ENCODE data around the gene GLIS2. TPM values are rescaled to one million over a fixed set of nuclear protein-coding genes. Genes with fewer than 3 reads are reported as not detected.

GLIS2 gene
- total RNA-seq, 4 donors from 2014 or later, result 5.7 to 26.9 (median 7.9) TPM

DNA sequence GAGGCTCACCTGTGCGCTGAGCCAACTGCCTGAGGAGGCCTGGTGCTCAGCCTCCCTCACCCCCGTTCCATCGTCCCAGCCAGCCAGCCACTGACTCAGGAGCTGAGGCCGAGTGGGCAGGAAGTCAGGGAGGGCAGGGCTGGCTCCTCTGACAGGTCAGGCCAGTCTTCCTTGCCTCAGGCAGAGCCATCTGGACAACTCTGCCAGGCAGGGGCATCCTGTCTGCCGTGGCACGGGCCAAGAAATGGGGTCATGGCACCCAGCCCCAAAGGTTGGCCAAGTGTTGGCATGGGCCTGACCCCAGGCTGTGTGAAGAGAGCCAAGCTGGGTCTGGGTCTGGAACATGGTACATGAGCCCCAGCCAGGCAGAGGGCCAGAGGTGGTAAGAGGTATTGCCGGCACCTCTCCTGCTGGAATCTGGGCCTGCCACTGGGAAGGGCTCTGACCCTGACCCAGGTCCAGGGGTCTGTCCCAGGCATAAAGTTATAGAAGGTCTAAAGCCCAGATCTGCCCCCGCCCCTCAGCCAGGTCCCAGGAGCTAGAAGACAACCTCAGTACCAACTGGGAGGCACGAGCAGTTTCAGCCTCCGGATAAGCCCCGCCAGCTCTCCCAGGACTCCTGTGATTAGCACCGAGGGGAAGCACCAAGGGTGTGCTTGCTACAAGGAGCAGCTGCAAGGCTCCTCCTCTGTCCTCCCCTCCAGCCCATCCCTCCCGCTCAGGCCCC, 53.3 kb downstream of the GLIS2 start:
- Histone ChIP-seq H3K4me3 (no peak overlapping the region), H3K9me3 (no peaks in the 10 kb centered on the region), H3K4me1 (peaks cover 0 to 48% (median 27%) of the 10 kb centered on the region in 3 donors), H3K27ac (no peak overlapping the region), H3K27me3 (no peaks in the 10 kb centered on the region), H3K36me3 (peaks cover 0 to 16% of the 10 kb centered on the region in 2 donors)
- ATAC-seq, result no peak
- WGBS, 2 donors (ENCODE audit: low coverage in 1 of 2), result no CpG with 5 or more reads among the region's 13 CpGs
- TF ChIP-seq EP300 (IDR thresholded peaks at IDR 0.05) (no peak), POLR2AphosphoS5 (IDR thresholded peaks at IDR 0.05) (no peak), POLR2A (IDR thresholded peaks at IDR 0.05) (no peak)
- TF ChIP-seq, protein P1, sequence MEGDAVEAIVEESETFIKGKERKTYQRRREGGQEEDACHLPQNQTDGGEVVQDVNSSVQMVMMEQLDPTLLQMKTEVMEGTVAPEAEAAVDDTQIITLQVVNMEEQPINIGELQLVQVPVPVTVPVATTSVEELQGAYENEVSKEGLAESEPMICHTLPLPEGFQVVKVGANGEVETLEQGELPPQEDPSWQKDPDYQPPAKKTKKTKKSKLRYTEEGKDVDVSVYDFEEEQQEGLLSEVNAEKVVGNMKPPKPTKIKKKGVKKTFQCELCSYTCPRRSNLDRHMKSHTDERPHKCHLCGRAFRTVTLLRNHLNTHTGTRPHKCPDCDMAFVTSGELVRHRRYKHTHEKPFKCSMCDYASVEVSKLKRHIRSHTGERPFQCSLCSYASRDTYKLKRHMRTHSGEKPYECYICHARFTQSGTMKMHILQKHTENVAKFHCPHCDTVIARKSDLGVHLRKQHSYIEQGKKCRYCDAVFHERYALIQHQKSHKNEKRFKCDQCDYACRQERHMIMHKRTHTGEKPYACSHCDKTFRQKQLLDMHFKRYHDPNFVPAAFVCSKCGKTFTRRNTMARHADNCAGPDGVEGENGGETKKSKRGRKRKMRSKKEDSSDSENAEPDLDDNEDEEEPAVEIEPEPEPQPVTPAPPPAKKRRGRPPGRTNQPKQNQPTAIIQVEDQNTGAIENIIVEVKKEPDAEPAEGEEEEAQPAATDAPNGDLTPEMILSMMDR (IDR thresholded peaks at IDR 0.05), result no peak

DNA sequence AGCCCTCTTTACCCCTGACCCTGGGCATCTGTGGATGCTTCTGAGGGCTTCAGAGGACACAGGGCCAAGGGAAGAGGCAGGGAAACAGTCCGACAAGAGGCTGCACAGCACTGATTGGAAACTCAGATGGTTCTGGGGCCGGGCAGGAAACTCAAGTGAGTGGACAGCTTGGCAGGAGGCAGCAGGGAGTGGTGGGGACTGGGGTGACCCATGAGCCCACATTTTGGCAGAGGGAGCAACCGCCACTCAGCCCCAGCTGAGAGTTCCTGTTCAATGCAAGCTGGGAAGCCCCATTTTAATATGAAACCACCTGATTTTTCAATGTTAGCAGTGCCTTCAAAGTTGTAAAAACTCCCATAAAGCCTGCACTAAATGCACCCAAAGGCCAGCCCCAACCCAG, 54.3 kb downstream of the GLIS2 start:
- H3K4me3 ChIP-seq, result no peak overlapping the region
- 33% methylated on average over 1 of the region's 3 CpGs; no CpG with 5 or more reads in 1 of the 2 donors for WGBS, 2 donors (ENCODE audit: low coverage in 1 of 2)
- peaks cover 0 to 58% (median 37%) of the 10 kb centered on the region in 3 donors for H3K4me1 ChIP-seq

DNA sequence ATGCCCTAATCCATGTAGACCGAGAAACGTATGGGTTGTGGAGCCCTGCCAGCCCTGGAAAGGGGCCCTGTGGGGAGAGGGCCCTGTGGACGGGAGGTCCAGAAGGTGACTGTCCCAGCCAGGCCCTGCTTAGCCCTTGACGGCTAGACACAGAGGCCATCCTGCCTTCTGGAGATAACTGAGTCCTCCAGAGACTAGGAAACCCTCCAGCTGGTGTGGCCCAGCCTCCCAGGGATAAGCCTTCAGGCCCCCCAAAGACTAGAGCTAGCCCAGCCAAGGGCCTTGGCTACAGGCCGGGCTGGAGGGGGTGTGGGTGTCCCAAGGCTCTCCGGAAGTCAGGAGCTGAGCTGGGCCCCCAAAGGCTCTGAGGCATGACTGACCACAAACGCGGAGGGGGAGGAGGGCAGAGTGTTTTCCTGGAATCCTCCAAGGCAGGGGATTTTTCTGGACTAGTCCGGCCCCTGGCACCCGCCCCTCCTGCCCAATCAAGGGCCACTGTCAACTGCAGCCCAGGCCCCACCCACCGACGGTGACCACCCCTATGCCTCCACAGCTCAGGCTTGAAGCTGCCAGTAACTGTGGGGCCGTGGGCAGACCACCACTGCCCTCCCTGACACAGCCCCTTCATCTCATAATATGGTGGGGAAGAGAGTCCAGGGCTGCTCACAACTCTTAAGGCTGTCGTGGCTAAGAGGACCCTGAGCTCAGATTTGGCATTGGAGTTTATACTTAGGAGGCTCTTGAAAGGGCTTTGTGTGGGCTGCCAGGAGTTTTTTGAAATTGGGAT, 54.9 kb downstream of the GLIS2 start:
- ATAC-seq, result peak; percentile 20
- peak overlapping the region in 1 of 2 donors; percentile 83 for H3K4me3 ChIP-seq

More for the DNA sequence above, 54.3 kb downstream of the GLIS2 start:
- no peaks in the 10 kb centered on the region for H3K9me3 ChIP-seq
- TF ChIP-seq, protein P1 (IDR thresholded peaks at IDR 0.05), result no peak
- no peak for TF ChIP-seq POLR2AphosphoS5 (IDR thresholded peaks at IDR 0.05)
- TF ChIP-seq EP300 (IDR thresholded peaks at IDR 0.05), result no peak
- TF ChIP-seq POLR2A (IDR thresholded peaks at IDR 0.05), result no peak
- no peaks in the 10 kb centered on the region for H3K27me3 ChIP-seq
- H3K27ac ChIP-seq, result peak overlapping the region in 3 of 4 donors; percentile 88 to 91 (median 89)
- H3K36me3 ChIP-seq, result peaks cover 0 to 6% of the 10 kb centered on the region in 2 donors
- ATAC-seq, result no peak

DNA sequence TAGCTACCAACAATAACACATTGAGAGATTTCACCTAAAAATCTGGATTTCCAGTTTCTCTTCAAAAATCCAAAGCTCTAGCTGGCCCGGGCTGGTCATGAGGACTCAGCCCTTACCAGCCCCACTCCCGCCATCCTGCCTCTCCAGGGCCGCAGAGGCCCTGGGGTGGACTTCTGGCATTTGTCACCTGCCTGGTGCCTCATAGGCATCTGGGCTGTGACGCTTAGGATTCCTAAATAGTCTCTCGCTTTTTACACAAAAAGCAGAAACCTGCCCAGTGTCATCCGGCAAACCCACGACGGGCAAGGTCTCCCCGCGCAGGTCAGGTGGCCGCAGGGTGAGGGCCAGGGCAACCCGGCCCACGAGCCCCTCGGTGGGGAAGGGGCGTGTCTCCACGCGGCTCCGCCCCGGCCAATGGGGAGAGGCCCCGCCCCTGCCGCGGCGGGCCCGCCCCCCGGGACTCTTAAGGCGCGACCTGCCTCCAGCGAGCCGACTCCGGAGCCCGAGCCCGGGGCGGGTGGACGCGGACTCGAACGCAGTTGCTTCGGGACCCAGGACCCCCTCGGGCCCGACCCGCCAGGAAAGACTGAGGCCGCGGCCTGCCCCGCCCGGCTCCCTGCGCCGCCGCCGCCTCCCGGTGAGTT, 55.6 kb downstream of the GLIS2 start, which contains the start of gene VASN:
Gene VASN (plus strand): TSS at position 492 of the 644 bp plus-strand sequence. CDS start 9,030 bp downstream, outside the sequence.
- Histone ChIP-seq H3K27me3 (no peaks in the 10 kb centered on the region), H3K27ac (peak within 1 kb of the TSS; percentile 19 to 91 (median 88)), H3K4me1 (peaks cover 2 to 71% (median 50%) of the 10 kb centered on the region in 3 donors), H3K9me3 (no peaks in the 10 kb centered on the region), H3K36me3 (no peaks in the 10 kb centered on the region), H3K4me3 (peak within 1 kb of the TSS; percentile 50 to 83)
- peak; percentile 76 for ATAC-seq
- TF ChIP-seq POLR2A (IDR thresholded peaks at IDR 0.05) (peak; percentile 97 to 98), POLR2AphosphoS5 (IDR thresholded peaks at IDR 0.05) (peak; percentile 98), EP300 (IDR thresholded peaks at IDR 0.05) (no peak)
- TF ChIP-seq, protein P1 (IDR thresholded peaks at IDR 0.05), result no peak
- 27% methylated on average over 2 of the region's 50 CpGs; no CpG with 5 or more reads in 1 of the 2 donors for WGBS, 2 donors (ENCODE audit: low coverage in 1 of 2)

More for the DNA sequence above, 54.9 kb downstream of the GLIS2 start:
- Histone ChIP-seq H3K36me3 (no peaks in the 10 kb centered on the region), H3K4me1 (peaks cover 0 to 64% (median 43%) of the 10 kb centered on the region in 3 donors), H3K27ac (peak overlapping the region; percentile 19 to 91 (median 88)), H3K27me3 (no peaks in the 10 kb centered on the region), H3K9me3 (no peaks in the 10 kb centered on the region)
- WGBS, 2 donors (ENCODE audit: low coverage in 1 of 2), result 35% methylated on average over 5 of the region's 14 CpGs; no CpG with 5 or more reads in 1 of the 2 donors
- TF ChIP-seq POLR2AphosphoS5 (IDR thresholded peaks at IDR 0.05) (peak; percentile 38), EP300 (IDR thresholded peaks at IDR 0.05) (no peak)

Measured in gastroesophageal sphincter (tissue), 4 donors.